ENCODE data around the gene FAM3C. TPM values are rescaled to one million over a fixed set of nuclear protein-coding genes. Genes with fewer than 3 reads are reported as not detected.

FAM3C gene
- total and polyA plus RNA-seq, 2 of the 4 experiments (the other 2 are of a cell fraction): 11.5 to 45.8 TPM

DNA sequence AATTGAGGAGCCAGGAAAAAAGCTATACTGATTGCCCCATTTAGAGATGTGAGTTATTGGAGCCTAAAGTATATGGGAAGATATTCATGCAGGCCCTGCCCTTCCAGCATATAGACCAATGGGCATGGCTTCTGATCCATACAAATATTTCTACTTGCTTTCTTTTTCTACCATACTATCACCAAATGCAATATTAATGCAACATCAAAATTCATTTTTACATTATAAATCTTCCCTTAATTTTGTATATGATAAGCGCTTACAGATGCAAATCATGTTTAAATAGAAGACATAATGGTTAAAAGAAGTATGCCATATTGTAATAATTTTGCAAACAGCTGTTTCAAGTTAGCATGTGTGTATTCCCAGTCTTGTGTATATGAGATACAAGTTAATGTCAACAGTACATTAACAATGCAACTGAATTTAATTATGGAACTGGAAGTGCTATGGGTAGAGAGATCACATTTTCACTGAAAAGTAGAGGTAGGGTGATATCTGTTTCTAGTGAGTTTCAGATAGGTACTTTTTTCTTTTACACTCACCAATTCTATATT, 91.9 kb downstream of the FAM3C start:
- in situ Hi-C loops (cut with MboI; ENCODE audit: low sequenced_read_pairs) (no loop called here), dilution Hi-C loops (cut with HindIII; ENCODE audit: low sequenced_read_pairs, unreplicated experiment) (no loop called here), intact Hi-C loops (cut with micrococcal nuclease) (no loop called here)
- ATAC-seq (ENCODE audit: low read depth) (no peak), DNase-seq (peak; percentile 33)
- Histone ChIP-seq H3K27me3 (ENCODE audit: control insufficient read depth, insufficient read depth, low read length) (no peaks in the 10 kb centered on the region), H3K4me3 (ENCODE audit: insufficient read depth, low read depth, low read length) (no peak overlapping the region), H3K4me1 (ENCODE audit: control insufficient read depth, insufficient read depth, low read length) (peaks cover 12% of the 10 kb centered on the region), H4K91ac (ENCODE audit: insufficient read depth, low read depth, low read length) (peak overlapping the region; percentile 92), H2BK20ac (ENCODE audit: low read depth, low read length) (peak overlapping the region; percentile 98), H3K18ac (ENCODE audit: low read depth, low read length) (peak overlapping the region; percentile 10; the same call in 1 of the 2 replicates), H4K5ac (ENCODE audit: low read depth, low read length) (no peak overlapping the region; the same call in 1 of the 2 replicates), H4K20me1 (ENCODE audit: insufficient read depth, low read length) (no peaks in the 10 kb centered on the region), H2BK5ac (ENCODE audit: low read depth, low read length, poor library complexity, severe bottlenecking) (peak overlapping the region; percentile 99), H3K9me3 (ENCODE audit: control insufficient read depth, insufficient read depth, low read length) (no peaks in the 10 kb centered on the region), H3K9me1 (ENCODE audit: insufficient read depth, low read length) (no peaks in the 10 kb centered on the region), H3K79me1 (ENCODE audit: low read depth in 1 of 2, low read length in 2 of 2) (peaks cover 0 to 7% of the 10 kb centered on the region in 2 experiments; a peak in 1 of 4 replicates), H3K27ac (ENCODE audit: insufficient read depth, low read length) (no peak overlapping the region), H3K36me3 (ENCODE audit: control insufficient read depth, insufficient read depth, low read length) (no peaks in the 10 kb centered on the region), H3K23ac (ENCODE audit: low read depth, low read length) (0 out of 2 replicates have a peak overlapping the region, but pooled peaks have one; percentile 70), H2BK15ac (ENCODE audit: low read depth, low read length) (peak overlapping the region; percentile 94; the same call in 2 of the 3 replicates), H3K9ac (ENCODE audit: low read depth, low read length) (no peak overlapping the region), H2AFZ (replicated peaks; ENCODE audit: low read length, poor library complexity) (no peak overlapping the region), H3K14ac (replicated peaks; ENCODE audit: low read depth, low read length) (peak overlapping the region; percentile 91; the same call in 1 of the 2 replicates), H2AK5ac (ENCODE audit: low read depth, low read length) (peak overlapping the region; percentile 57; the same call in 1 of the 2 replicates), H4K8ac (ENCODE audit: low read depth in 2 of 2, low read length in 2 of 2) (peak overlapping the region; percentile 70 to 77; a peak in 2 of 4 replicates), H3K56ac (ENCODE audit: extremely low read depth, insufficient read depth, low read length) (peak overlapping the region; percentile 51; the same call in 1 of the 2 replicates), H2AK9ac (replicated peaks; ENCODE audit: low read depth, low read length, poor library complexity) (no peak overlapping the region), H2BK120ac (ENCODE audit: low read depth, low read length) (peak overlapping the region; percentile 95), H3K4ac (ENCODE audit: low read depth, low read length) (peak overlapping the region; percentile 84; the same call in 1 of the 2 replicates), H3K4me2 (ENCODE audit: low read depth, low read length) (no peak overlapping the region)
- ChIA-PET POLR2A (ENCODE audit: unreplicated experiment) (no interaction called here), CTCF (interaction anchor here (0.8 kb wide), 1 partner anchor 228 kb away, joined by 4 read pairs; no protein-coding TSS in a partner anchor)
- TF ChIP-seq FOS (IDR thresholded peaks at IDR 0.05; ENCODE audit: low read depth, low read length) (no peak), MAFK (IDR thresholded peaks at IDR 0.05; ENCODE audit: low read depth, low read length) (no peak), NFE2L2 (IDR thresholded peaks at IDR 0.05; ENCODE audit: low read depth, low read length) (no peak), SMC3 (IDR thresholded peaks at IDR 0.05; ENCODE audit: low read depth, low read length) (no peak), RCOR1 (IDR thresholded peaks at IDR 0.05; ENCODE audit: insufficient replicate concordance, low read length) (no peak), RFX5 (IDR thresholded peaks at IDR 0.05; ENCODE audit: low read depth, low read length) (no peak), CEBPB (IDR thresholded peaks at IDR 0.05; ENCODE audit: low read depth, low read length) (no peak), BHLHE40 (IDR thresholded peaks at IDR 0.05; ENCODE audit: low read depth, low read length) (no peak), CTCF (conservative IDR thresholded peaks at IDR 0.05; ENCODE audit: low read depth, low read length) (no peak), MAZ (IDR thresholded peaks at IDR 0.05; ENCODE audit: borderline replicate concordance, low read depth, low read length) (no peak), CHD1 (IDR thresholded peaks at IDR 0.05; ENCODE audit: low read depth, low read length) (no peak), USF2 (IDR thresholded peaks at IDR 0.05; ENCODE audit: low read depth, low read length) (no peak)
- TF ChIP-seq, protein P1, sequence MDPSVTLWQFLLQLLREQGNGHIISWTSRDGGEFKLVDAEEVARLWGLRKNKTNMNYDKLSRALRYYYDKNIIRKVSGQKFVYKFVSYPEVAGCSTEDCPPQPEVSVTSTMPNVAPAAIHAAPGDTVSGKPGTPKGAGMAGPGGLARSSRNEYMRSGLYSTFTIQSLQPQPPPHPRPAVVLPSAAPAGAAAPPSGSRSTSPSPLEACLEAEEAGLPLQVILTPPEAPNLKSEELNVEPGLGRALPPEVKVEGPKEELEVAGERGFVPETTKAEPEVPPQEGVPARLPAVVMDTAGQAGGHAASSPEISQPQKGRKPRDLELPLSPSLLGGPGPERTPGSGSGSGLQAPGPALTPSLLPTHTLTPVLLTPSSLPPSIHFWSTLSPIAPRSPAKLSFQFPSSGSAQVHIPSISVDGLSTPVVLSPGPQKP (IDR thresholded peaks at IDR 0.05; ENCODE audit: borderline replicate concordance, low read depth, low read length): no peak
- no TSS peak for BruUV-seq (replicated peaks)
- no CpG with 5 or more reads among the region's 1 CpG for WGBS, 2 experiments (ENCODE audit: extremely low coverage in 2 of 2, insufficient read length in 1 of 2)

Measured in IMR-90 (cell line).